HepG2 (cell line): Measurements from ENCODE around the gene RBM26. TPM values are rescaled to one million over a fixed set of nuclear protein-coding genes. Genes with fewer than 3 reads are reported as not detected.

Experiments used
- ATAC-seq: fragments of 200-7000 bp; cut with Tn5 transposase; 3 replicates; pipeline ENCODE4 v1.9.1; 2020; ENCODE audit warnings: mild to moderate bottlenecking, moderate library complexity
- BruUV-seq: library from RNA; stranded (reverse); fragments of 400-500 nt; replicated peaks from 2 replicates; lab custom pipeline; 2021; lab: Mats Ljungman, UMichigan
- CTCF ChIA-PET: fragments of 300-600 bp; formaldehyde crosslinking; extraction: SDS; loops from one replicate; lab custom pipeline; 2021; ENCODE audit warnings: low total read pairs, inconsistent platforms, low intra/inter-chr PET ratio; lab: Yijun Ruan, JAX
- POLR2A ChIA-PET: fragments of 350-600 bp; sonication (Branson Sonifier 250); formaldehyde crosslinking; loops from one replicate; lab custom pipeline; 2020; ENCODE audit warnings: antibody characterized with exemption, inconsistent platforms; lab: Yijun Ruan, JAX
- DNase-seq: peaks from one replicate; pipeline ENCODE4 v3.0.0-alpha.2; 2015; ENCODE audit warnings: low spot score
- FAIRE-seq: peaks from 3 replicates; lab custom pipeline; 2011; peaks lifted over from hg19 to GRCh38; lab: Jason Lieb, UNC
- H2AFZ ChIP-seq: one replicate; pipeline ENCODE4 v1.6.1; 2011; ENCODE audit warnings: low read length, inconsistent platforms
- H3K27ac ChIP-seq: fragments of 300-600 bp; 3 replicates; pipeline ENCODE4 v1.8.0; 2011; ENCODE audit warnings: mixed run types, mild to moderate bottlenecking, mixed read lengths, low read length, inconsistent platforms; ENCODE audit not compliant: insufficient read depth; ENCODE audit errors: extremely low read length
- H3K27me3 ChIP-seq, 2 experiments: fragments of 200-600 bp in 1 of 2; 2 replicates in 1 of 2; 3 replicates in 1 of 2; pipeline versions ENCODE4 v1.6.0 to v1.8.0; 2011; ENCODE audit warnings: low read length in 2 of 2, mild to moderate bottlenecking in 2 of 2, moderate library complexity in 2 of 2, inconsistent platforms in 1 of 2; ENCODE audit not compliant: insufficient read depth in 2 of 2, control insufficient read depth in 1 of 2
- H3K36me3 ChIP-seq, 2 experiments: fragments of 200-600 bp in 1 of 2; replicated peaks in 1 of 2; 2 replicates in 1 of 2; 3 replicates in 1 of 2; pipeline versions ENCODE4 v1.5.1 to v1.8.0; 2011; ENCODE audit warnings: low read length in 2 of 2, inconsistent platforms in 1 of 2; ENCODE audit not compliant: insufficient read depth in 2 of 2, control insufficient read depth in 1 of 2
- H3K4me1 ChIP-seq: 2 replicates; pipeline ENCODE4 v1.5.1; 2012; ENCODE audit warnings: low read length, inconsistent platforms; ENCODE audit not compliant: insufficient read depth
- H3K4me2 ChIP-seq: 2 replicates; pipeline ENCODE4 v1.6.0; 2011; ENCODE audit warnings: low read depth, low read length, inconsistent platforms
- H3K4me3 ChIP-seq, 3 experiments: fragments of 200-600 bp in 1 of 3; sonication (generic), shearing (Covaris generic) in 1 of 3; replicated peaks in 1 of 3; 2 replicates each; pipeline ENCODE4 v1.5.1; 2011 to 2016; ENCODE audit warnings: low read length in 3 of 3, inconsistent platforms in 2 of 3, low read depth in 2 of 3, mild to moderate bottlenecking in 2 of 3, control low read depth in 1 of 3, mixed read lengths in 1 of 3; ENCODE audit not compliant: insufficient read depth in 1 of 3
- H3K79me2 ChIP-seq: one replicate; pipeline ENCODE4 v1.6.1; 2011; ENCODE audit warnings: low read length, inconsistent platforms; ENCODE audit not compliant: insufficient read depth
- H3K9ac ChIP-seq: 2 replicates; pipeline ENCODE4 v1.6.0; 2011; ENCODE audit warnings: mild to moderate bottlenecking, low read depth, low read length, inconsistent platforms; ENCODE audit not compliant: insufficient read depth
- H3K9me3 ChIP-seq: 2 replicates; pipeline ENCODE4 v1.5.1; 2012; ENCODE audit warnings: mild to moderate bottlenecking, low read length
- H4K20me1 ChIP-seq: 2 replicates; pipeline ENCODE4 v1.6.0; 2011; ENCODE audit warnings: inconsistent platforms, mild to moderate bottlenecking, low read length, moderate library complexity; ENCODE audit not compliant: insufficient read depth
- ARID2 ChIP-seq: sonication (generic); formaldehyde crosslinking; IDR thresholded peaks from 2 replicates; pipeline ENCODE4 v1.8.1; 2022; ENCODE audit warnings: mild to moderate bottlenecking, missing genetic modification reagents, borderline replicate concordance
- BCL6 ChIP-seq: IDR thresholded peaks from 2 replicates; pipeline ENCODE4 v1.6.1; 2016; ENCODE audit warnings: missing genetic modification reagents, missing compliant biosample characterization
- FOXK2 ChIP-seq: fragments of 450-650 bp; IDR thresholded peaks from 2 replicates; pipeline ENCODE4 v1.6.1; 2016
- IRX3 ChIP-seq: sonication (generic); formaldehyde crosslinking; IDR thresholded peaks from 2 replicates; pipeline ENCODE4 v1.8.1; 2023; ENCODE audit warnings: mild to moderate bottlenecking, low read depth, missing genetic modification reagents, borderline replicate concordance
- MTA1 ChIP-seq: sonication (generic); formaldehyde crosslinking; IDR thresholded peaks from 2 replicates; pipeline ENCODE4 v1.4.0; 2020; ENCODE audit warnings: missing genetic modification reagents, mild to moderate bottlenecking, borderline replicate concordance
- POLR2G ChIP-seq: fragments of 200-400 bp; formaldehyde crosslinking; IDR thresholded peaks from 2 replicates; pipeline ENCODE4 v1.6.1; 2018; ENCODE audit warnings: mild to moderate bottlenecking, low read depth, low read length, moderate library complexity
- PRDM10 ChIP-seq: sonication (generic); formaldehyde crosslinking; IDR thresholded peaks from 2 replicates; pipeline ENCODE4 v1.4.0; 2020; ENCODE audit warnings: low read depth, missing genetic modification reagents
- PRMT3 ChIP-seq: sonication (generic); formaldehyde crosslinking; IDR thresholded peaks from 2 replicates; pipeline ENCODE4 v1.8.1; 2022; ENCODE audit warnings: low read depth, mild to moderate bottlenecking, moderate library complexity, missing genetic modification reagents, borderline replicate concordance
- RBM39 ChIP-seq: fragments of 200-400 bp; formaldehyde crosslinking; IDR thresholded peaks from one replicate; pipeline ENCODE4 v1.6.1; 2018; ENCODE audit warnings: antibody characterized with exemption, mild to moderate bottlenecking, low read depth, low read length; ENCODE audit not compliant: poor library complexity, severe bottlenecking
- SRF ChIP-seq: IDR thresholded peaks from 2 replicates; pipeline ENCODE4 v1.6.1; 2011; ENCODE audit warnings: mild to moderate bottlenecking, low read depth, low read length, moderate library complexity
- ZNF143 ChIP-seq: sonication (generic); formaldehyde crosslinking; IDR thresholded peaks from 2 replicates; pipeline ENCODE4 v1.4.0; 2020; ENCODE audit warnings: missing genetic modification reagents
- ZNF720 ChIP-seq: sonication (generic); formaldehyde crosslinking; IDR thresholded peaks from 2 replicates; pipeline ENCODE4 v1.4.0; 2020; ENCODE audit warnings: missing genetic modification reagents
- ZSCAN30 ChIP-seq: sonication (generic); formaldehyde crosslinking; IDR thresholded peaks from 2 replicates; pipeline ENCODE4 v1.5.0; 2020; ENCODE audit warnings: mild to moderate bottlenecking, missing genetic modification reagents
- WGBS: methylation state at CpG from one replicate; pipeline ENCODE4 v1.1.6; 2017; ENCODE audit warnings: low lambda C conversion rate; 5-methylcytosine and 5-hydroxymethylcytosine counted together
- in situ Hi-C: cut with HindIII; loops from 2 replicates; pipeline ENCODE4 v1.10.0; 2017; ENCODE audit warnings: low pct_unique_long_range_greater_than_20kb; ENCODE audit not compliant: extremely low pct_ligation_motif_present
- intact Hi-C: fragments of 100-400 bp; cut with micrococcal nuclease; formaldehyde crosslinking; loops from one replicate; pipeline ENCODE4 v1.10.0; 2022; ENCODE audit not compliant: unreplicated experiment
- polyA plus RNA-seq, 8 experiments: library from polyadenylated mRNA; depleted of rRNA in 3 of 8; stranded (reverse) in 7 of 8; unstranded in 1 of 8; fragments of >200 nt; fragmentation: Illumina TruSeq in 4 of 8; extraction: Trizol in 4 of 8; gene quantifications; 2 replicates each; pipeline versions ENCODE4 v1.2.1 to v1.2.3, GENCODE V29; 2011 to 2016; ENCODE audit warnings: low read depth in 4 of 8, missing spikeins in 1 of 8, mixed read lengths in 1 of 8; ENCODE audit not compliant: insufficient read depth in 1 of 8
- total RNA-seq, 5 experiments: library from RNA; depleted of rRNA; stranded (reverse); fragments of >200 nt; fragmentation: Illumina TruSeq; extraction: Trizol; gene quantifications; 2 replicates each; pipeline ENCODE4 v1.2.3, GENCODE V29; 2016; ENCODE audit warnings: low read depth in 1 of 5
- TF ChIP-seq, protein P1 (sequence below): sonication (generic); formaldehyde crosslinking; IDR thresholded peaks from 2 replicates; pipeline ENCODE4 v1.5.1; 2020; ENCODE audit warnings: mild to moderate bottlenecking, moderate library complexity, missing genetic modification reagents
- TF ChIP-seq, protein P2 (sequence below): IDR thresholded peaks from 2 replicates; pipeline ENCODE4 v1.6.1; 2016

Gene RBM26
- total and polyA plus RNA-seq, 2 of the 13 experiments (the other 11 are each of a cell fraction or from before 2014, with no cell fraction given): 19.4 to 34.4 TPM

DNA sequence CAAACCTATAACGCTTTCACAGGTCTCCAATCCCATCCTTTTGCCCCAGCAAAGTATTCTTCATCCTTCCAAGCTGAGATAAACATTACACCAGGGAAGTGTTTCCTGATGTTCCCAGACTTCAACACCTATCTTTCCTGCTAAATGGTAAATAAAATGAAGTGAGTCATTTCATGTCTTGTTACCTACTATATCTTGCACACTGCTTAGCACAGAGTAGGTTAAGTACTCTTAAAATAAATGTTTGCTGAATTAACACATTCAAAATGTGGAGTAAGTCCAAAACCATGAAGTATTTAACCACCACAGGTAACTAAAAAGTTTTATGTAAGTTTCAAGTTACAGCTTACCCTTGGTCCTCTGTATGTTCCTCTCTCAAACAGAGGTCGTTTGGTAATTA, 3.4 kb downstream of the RBM26 start:
- in situ Hi-C loops (loop anchor here (25.0 kb wide), 1 partner anchor 935 kb away; the partner anchor contains the start of gene SPRY2), intact Hi-C loops (no loop called here)
- Histone ChIP-seq H3K79me2 (peaks cover 95% of the 10 kb centered on the region), H3K4me3 (peak overlapping the region in 2 of 3 experiments; percentile 18 to 92; a peak in 1 of 6 replicates), H3K27ac (no peak overlapping the region), H3K9ac (0 out of 2 replicates have a peak overlapping the region, but pooled peaks have one; percentile 18), H3K4me2 (peak overlapping the region; percentile 87), H3K9me3 (no peaks in the 10 kb centered on the region), H3K4me1 (peaks cover 68% of the 10 kb centered on the region), H2AFZ (no peak overlapping the region), H4K20me1 (peaks cover 23% of the 10 kb centered on the region), H3K36me3 (peaks cover 0 to 9% of the 10 kb centered on the region in 2 experiments; a peak in 3 of 5 replicates), H3K27me3 (no peaks in the 10 kb centered on the region; a peak in 1 of 5 replicates)
- 49% methylated on average over 2 of the region's 2 CpGs for WGBS
- CTCF ChIA-PET: no interaction called here
- ATAC-seq (no peak), DNase-seq (no peak), FAIRE-seq (no peak)
- POLR2A ChIA-PET: interaction anchor here (1.5 kb wide), 1 partner anchor 9 kb away, joined by 5 read pairs; no protein-coding TSS in a partner anchor
- BruUV-seq: no TSS peak
- TF ChIP-seq ARID2 (CRISPR knock-in tag) (no peak), ZSCAN30 (CRISPR knock-in tag) (no peak), ZNF720 (no peak), MTA1 (CRISPR knock-in tag) (no peak), BCL6 (CRISPR knock-in tag) (no peak), PRDM10 (no peak), ZNF143 (CRISPR knock-in tag) (no peak), POLR2G (no peak), IRX3 (CRISPR knock-in tag) (no peak), FOXK2 (no peak), PRMT3 (CRISPR knock-in tag) (no peak), SRF (no peak), RBM39 (no peak)
- TF ChIP-seq, protein P1, sequence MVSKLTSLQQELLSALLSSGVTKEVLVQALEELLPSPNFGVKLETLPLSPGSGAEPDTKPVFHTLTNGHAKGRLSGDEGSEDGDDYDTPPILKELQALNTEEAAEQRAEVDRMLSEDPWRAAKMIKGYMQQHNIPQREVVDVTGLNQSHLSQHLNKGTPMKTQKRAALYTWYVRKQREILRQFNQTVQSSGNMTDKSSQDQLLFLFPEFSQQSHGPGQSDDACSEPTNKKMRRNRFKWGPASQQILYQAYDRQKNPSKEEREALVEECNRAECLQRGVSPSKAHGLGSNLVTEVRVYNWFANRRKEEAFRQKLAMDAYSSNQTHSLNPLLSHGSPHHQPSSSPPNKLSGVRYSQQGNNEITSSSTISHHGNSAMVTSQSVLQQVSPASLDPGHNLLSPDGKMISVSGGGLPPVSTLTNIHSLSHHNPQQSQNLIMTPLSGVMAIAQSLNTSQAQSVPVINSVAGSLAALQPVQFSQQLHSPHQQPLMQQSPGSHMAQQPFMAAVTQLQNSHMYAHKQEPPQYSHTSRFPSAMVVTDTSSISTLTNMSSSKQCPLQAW (CRISPR knock-in tag): no peak
- TF ChIP-seq, protein P2, sequence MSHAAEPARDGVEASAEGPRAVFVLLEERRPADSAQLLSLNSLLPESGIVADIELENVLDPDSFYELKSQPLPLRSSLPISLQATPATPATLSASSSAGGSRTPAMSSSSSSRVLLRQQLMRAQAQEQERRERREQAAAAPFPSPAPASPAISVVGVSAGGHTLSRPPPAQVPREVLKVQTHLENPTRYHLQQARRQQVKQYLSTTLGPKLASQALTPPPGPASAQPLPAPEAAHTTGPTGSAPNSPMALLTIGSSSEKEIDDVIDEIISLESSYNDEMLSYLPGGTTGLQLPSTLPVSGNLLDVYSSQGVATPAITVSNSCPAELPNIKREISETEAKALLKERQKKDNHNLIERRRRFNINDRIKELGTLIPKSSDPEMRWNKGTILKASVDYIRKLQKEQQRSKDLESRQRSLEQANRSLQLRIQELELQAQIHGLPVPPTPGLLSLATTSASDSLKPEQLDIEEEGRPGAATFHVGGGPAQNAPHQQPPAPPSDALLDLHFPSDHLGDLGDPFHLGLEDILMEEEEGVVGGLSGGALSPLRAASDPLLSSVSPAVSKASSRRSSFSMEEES (CRISPR knock-in tag): no peak
